HG03342 (cell line): Measurements from ENCODE around the gene TCTN3.
"Not testable (repeated sequence)": the region's sequence is repeated elsewhere in the genome, so short reads cannot be mapped to it uniquely, and the experiment has no call there.

Source experiments
- ATAC-seq: cut with Tn5 transposase; IDR thresholded peaks from one replicate; pipeline ENCODE4 v1.9.1; 2021; ENCODE audit warnings: mild to moderate bottlenecking, moderate library complexity; ENCODE audit not compliant: unreplicated experiment

The TCTN3 gene

DNA sequence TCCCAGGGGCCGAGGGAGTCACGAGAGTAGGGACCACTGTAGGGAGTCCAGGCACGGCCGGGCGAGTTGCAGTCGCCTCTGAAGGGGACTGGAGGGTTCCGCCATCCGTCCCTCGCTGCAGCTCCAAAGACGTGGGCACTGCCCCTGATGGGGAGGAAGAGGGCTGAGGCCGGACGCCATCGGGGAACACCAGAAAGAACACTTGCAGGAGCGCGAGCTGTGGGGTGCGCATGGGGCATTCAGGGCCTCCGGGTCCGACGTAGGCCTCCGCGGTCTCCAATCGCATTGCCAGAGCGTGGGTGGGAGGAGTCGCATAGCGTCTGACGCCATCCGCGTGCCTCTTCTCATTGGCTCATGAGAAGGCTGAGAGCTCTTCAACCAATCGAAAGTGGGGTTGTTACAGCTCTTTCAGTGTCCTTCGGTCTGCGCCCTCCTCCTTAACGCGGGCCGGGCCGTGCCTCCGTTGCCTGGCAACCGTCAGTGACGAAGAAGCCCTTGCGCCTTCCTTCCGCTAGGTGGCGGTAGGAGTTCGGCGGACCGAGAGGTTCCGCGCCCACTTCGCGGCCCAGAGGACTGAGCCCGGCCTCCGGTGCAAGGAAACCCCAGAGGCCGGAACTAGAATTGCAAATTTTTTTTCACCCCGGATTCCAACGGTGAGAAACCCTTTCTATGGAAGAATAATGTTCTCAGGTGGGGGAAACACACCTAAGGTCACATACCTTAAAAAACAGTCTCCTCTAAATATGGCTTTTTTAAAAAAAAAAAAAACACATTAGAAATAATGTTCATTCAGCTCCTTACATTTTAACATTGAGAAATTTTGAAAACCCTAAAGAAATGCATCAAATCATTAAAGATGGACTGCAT lies at the start of gene TCTN3:
Gene TCTN3 (minus strand): TSS at position 260 of the 867 bp plus-strand sequence. CDS start 28 bp downstream, at position 232.
- ATAC-seq, result peak; percentile 99

- no peak for ATAC-seq
These were observed 49.3 kb upstream of the TCTN3 start for GRCh38 chr10:95742962-95743535.

GRCh38 chr10:95742485-95742884 lies 48.8 kb upstream of the TCTN3 start:
- ATAC-seq, result peak; percentile 27

DNA sequence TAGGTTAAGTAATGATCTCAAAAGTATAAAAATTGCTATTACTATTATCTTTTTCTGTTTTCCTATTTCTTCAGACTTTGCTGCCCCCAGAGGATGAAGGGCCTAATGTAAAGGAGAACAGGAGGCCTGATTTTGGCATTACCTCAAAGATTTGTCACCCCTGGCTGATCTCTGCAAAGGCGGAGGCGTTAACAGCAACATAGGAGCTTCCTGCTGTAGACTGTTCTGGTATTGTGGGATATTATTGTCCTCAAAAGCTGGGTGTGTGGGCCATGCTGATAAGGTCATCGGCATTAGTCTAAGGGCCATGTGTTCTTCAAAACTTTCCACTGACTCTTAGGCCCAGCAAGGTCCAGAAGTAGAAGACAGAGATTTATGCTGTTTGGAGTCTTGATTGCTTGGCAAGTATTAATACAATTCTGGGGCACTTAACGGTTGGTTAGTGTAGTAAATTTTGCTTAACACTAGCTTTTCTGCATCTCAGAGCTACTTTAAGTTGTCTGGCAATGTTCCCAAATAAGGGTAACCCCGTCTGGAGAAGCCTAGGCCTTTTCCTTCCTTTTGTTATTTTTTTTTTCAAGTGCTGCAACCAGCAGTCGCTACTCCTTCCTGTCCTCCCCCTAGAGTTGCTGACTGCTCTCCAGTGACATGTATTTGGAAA lies 48.2 kb upstream of the TCTN3 start:
- peak; percentile 64 for ATAC-seq

GRCh38 chr10:95739056-95739455 lies 45.3 kb upstream of the TCTN3 start:
- ATAC-seq, result no peak

DNA sequence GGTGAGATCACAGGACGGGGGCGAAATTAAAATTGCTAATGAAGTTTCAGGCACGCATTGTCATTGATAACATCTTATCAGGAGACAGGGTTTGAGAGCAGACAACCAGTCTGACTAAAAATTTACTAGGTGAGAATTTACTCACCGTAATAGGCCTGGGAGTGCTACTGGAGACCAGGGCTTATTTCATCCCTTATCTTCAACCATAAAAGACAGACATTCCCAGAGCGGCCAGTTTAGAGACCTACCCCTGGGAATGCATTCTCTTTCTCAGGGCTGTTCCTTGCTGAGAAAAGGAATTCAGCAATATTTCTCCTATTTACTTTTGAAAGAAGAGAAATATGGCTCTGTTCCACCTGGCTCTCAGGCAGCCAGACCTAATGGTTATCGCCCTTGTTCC lies 39.2 kb upstream of the TCTN3 start:
- ATAC-seq, result not testable (repeated sequence)

DNA sequence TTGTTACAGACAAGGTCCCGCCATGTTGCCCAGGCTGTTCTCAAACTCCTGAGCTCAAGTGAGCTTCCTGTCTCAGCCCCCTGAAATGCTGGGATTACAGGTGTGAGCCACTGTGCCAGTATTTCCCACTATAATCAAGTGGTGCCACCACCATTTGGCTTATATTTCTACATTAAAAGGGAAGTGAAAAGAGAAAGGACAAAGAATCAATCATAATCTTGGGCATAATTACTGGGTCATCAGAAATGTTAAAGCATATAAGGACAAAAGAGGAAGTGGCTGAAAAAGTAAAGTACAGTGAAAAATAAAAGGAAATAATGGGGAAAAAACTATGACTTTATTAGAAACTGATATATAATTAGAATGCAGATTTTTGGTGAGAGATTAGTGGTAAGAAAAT lies 36.5 kb upstream of the TCTN3 start:
- ATAC-seq, result no peak

- ATAC-seq, result no peak
These were observed 35.8 kb upstream of the TCTN3 start for GRCh38 chr10:95729323-95730055.

GRCh38 chr10:95728526-95728925 lies 34.8 kb upstream of the TCTN3 start:
- ATAC-seq, result no peak

- not testable (repeated sequence) for ATAC-seq
These were observed 28.8 kb upstream of the TCTN3 start for GRCh38 chr10:95722496-95722895.

DNA sequence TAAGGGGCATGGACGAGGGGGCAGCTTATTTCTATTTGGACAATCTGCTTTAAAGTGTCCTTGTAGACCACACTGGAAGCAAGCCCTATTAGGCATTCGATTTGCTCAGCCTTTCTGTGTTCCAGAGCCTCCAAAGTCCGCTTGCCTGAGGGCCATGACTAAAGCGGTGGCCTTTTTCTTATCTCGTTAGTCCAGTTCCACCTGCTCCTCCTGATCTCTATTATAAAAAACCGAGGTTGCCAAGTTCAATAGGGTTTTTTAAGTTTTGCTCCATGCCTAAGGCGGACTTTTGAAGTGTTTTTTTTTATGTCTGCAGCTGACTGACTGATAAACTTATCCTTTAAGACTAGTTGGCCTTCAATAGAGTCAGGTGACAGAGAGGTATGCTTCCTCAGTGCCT lies 27.0 kb upstream of the TCTN3 start:
- not testable (repeated sequence) for ATAC-seq

GRCh38 chr10:95716866-95717265 lies 23.1 kb upstream of the TCTN3 start:
- ATAC-seq, result no peak

GRCh38 chr10:95716466-95716865 lies 22.7 kb upstream of the TCTN3 start:
- ATAC-seq, result no peak

- ATAC-seq, result no peak
These were observed 17.8 kb upstream of the TCTN3 start for GRCh38 chr10:95711492-95711891.

DNA sequence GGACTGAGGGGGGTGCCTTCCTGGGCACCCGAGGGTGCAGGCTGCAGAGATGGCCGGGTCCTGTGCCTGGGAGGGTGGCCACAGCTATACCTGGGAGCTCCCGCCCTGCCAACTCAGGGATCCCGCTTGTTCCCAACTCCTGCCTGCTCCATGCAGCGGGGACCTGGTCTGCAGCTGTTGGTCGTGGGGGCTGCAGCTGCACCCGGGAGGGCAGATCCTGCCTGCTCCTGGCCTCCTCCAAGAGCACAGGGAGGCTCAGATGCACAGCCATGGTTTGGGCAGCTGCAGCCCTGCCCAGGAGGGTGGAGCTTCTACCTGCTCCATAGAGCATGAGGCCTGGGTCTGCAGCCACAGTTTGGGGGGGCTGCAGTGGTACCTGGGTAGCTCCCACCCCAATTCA lies 13.3 kb upstream of the TCTN3 start:
- no peak for ATAC-seq

- ATAC-seq, result no peak
These were observed 12.8 kb upstream of the TCTN3 start for GRCh38 chr10:95706573-95706972.

DNA sequence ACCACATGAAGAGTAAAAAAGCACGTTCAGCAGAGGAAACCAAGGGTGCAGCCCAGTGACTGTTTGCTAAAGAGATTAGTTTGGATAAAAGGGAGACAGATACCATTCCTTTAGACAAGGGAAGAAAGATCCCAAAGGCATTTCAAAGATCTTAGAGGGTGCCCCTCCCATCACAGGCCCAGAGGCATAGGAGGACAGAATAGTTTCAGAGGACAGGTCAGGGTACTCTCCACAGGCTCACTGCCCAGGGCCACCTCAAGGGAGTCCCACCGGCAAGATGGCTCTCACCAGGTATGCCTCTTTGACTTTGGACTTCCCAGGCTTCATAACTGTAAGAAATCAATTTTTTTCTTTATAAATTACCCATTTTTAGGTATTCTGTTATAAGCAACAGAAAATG lies 4.7 kb upstream of the TCTN3 start:
- ATAC-seq, result no peak

- ATAC-seq, result peak; percentile 25
These were observed 3.7 kb upstream of the TCTN3 start for GRCh38 chr10:95697429-95697828.

DNA sequence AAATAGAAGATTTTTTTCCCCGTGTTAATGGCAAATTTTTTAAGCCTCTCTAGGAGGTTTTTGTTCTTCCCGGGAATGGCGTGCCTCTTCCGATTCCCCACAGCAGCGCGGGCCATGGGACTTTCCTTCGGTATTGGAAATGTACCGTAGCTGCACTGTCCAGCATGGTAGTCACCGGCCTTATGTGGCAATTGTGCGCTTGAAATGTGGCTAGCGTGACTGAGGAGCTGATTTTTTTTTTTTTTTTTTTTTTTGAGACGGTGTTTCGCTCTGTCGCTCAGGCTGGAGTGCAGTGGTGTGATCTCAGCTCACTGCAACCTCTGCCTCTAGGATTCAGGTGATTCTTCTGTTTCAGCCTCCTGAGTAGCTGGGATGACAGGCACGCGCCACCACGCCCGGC lies 938 bp upstream of the TCTN3 start:
- ATAC-seq, result no peak

DNA sequence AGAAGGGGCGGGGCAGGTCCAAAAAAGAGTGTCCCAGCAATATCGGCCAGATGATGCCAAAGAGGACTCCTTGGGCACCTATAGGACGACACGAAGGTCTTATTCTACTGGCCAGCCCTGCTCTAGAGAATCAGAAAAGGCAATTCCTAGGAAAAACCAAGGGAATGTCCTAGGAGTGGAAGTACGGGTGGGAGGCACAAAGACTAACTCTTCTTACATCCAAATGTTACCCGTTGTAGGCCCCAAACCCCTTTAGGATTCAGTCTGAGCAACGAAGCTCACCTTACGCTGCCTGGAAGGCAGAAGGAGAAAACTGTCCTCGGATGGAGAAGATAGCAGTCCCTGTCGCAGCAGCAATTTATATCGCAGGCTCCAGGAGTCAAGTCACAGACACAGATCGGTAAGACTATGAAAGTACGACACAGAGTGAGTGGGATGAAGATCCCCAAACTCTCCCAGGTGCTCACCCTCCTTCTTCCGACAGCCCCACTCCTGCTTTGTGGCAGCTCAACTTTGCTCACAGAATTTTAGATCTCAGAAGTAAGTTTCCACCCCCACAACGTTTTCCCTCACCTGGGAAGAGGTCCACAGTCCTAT lies 558 bp downstream of the TCTN3 start:
- ATAC-seq, result no peak

- ATAC-seq, result no peak
These were observed 2.4 kb downstream of the TCTN3 start for GRCh38 chr10:95691281-95691680.
